Muscle of back (tissue), 13 donors: ENCODE results near the gene DCAF12. TPM values are rescaled to one million over a fixed set of nuclear protein-coding genes. Genes with fewer than 3 reads are reported as not detected.
"Not testable (repeated sequence)": the region's sequence is repeated elsewhere in the genome, so short reads cannot be mapped to it uniquely, and the experiment has no call there.

Experiments
- DNase-seq, 3 donors: peaks; one replicate each; pipeline versions ENCODE4 v3.0.0 to v3.0.0-alpha.2; 2013
- long read RNA-seq, 9 donors: transcript quantifications; one replicate each; lab custom pipeline, GENCODE V29; 2026
- polyA plus RNA-seq, 10 donors: library from polyadenylated mRNA; unstranded; fragments of 120-200 nt; gene quantifications; one replicate each; pipeline ENCODE4 v1.2.1, GENCODE V29; 2013; ENCODE audit not compliant: insufficient read length in 10 of 10

The DCAF12 gene
- 10 to 100 TPM; 33.6 to 60.3 (median 36.9) TPM for polyA plus RNA-seq
- long read RNA-seq, donor 1, transcript DCAF12-201 (9 exons, 3,667 nt): major isoform, 6 of 6 reads
- long read RNA-seq, donor 1, partial matches to known transcripts: 0 of 6 reads
- long read RNA-seq, donor 1, other reads (novel, unspliced or antisense): 0 of 6 reads
- long read RNA-seq, donor 2, transcript DCAF12-201 (9 exons, 3,667 nt): major isoform, 13 of 13 reads
- long read RNA-seq, donor 2, partial matches to known transcripts: 0 of 13 reads
- long read RNA-seq, donor 2, other reads (novel, unspliced or antisense): 0 of 13 reads
- long read RNA-seq, donor 3: 0 reads
- long read RNA-seq, donor 4, transcript DCAF12-201 (9 exons, 3,667 nt): major isoform, 8 of 8 reads
- long read RNA-seq, donor 4, partial matches to known transcripts: 0 of 8 reads
- long read RNA-seq, donor 4, other reads (novel, unspliced or antisense): 0 of 8 reads
- long read RNA-seq, donor 5, transcript DCAF12-201 (9 exons, 3,667 nt): major isoform, 12 of 20 reads
- long read RNA-seq, donor 5, partial matches to known transcripts: 8 of 20 reads
- long read RNA-seq, donor 5, other reads (novel, unspliced or antisense): 0 of 20 reads
- long read RNA-seq, donor 6, transcript DCAF12-201 (9 exons, 3,667 nt): major isoform, 6 of 6 reads
- long read RNA-seq, donor 6, partial matches to known transcripts: 0 of 6 reads
- long read RNA-seq, donor 6, other reads (novel, unspliced or antisense): 0 of 6 reads
- long read RNA-seq, donor 7, transcript DCAF12-201 (9 exons, 3,667 nt): major isoform, 9 of 9 reads
- long read RNA-seq, donor 7, partial matches to known transcripts: 0 of 9 reads
- long read RNA-seq, donor 7, other reads (novel, unspliced or antisense): 0 of 9 reads
- long read RNA-seq, donor 8, partial matches to known transcripts: 0 of 4 reads
- long read RNA-seq, donor 8, other reads (novel, unspliced or antisense): 0 of 4 reads
- long read RNA-seq, donor 9, partial matches to known transcripts: 0 of 3 reads
- long read RNA-seq, donor 9, other reads (novel, unspliced or antisense): 0 of 3 reads

- peak; percentile 94 to 98 (median 95) for DNase-seq
Observed at GRCh38 chr9:34126207-34127034, at the start of gene DCAF12. Gene DCAF12, minus strand, starts transcription at chr9:34126698. Its CDS starts 267 bp downstream, at chr9:34126431.

- no peak for DNase-seq
Observed at GRCh38 chr9:34176089-34176488, 49.6 kb upstream of the DCAF12 start.

DNA sequence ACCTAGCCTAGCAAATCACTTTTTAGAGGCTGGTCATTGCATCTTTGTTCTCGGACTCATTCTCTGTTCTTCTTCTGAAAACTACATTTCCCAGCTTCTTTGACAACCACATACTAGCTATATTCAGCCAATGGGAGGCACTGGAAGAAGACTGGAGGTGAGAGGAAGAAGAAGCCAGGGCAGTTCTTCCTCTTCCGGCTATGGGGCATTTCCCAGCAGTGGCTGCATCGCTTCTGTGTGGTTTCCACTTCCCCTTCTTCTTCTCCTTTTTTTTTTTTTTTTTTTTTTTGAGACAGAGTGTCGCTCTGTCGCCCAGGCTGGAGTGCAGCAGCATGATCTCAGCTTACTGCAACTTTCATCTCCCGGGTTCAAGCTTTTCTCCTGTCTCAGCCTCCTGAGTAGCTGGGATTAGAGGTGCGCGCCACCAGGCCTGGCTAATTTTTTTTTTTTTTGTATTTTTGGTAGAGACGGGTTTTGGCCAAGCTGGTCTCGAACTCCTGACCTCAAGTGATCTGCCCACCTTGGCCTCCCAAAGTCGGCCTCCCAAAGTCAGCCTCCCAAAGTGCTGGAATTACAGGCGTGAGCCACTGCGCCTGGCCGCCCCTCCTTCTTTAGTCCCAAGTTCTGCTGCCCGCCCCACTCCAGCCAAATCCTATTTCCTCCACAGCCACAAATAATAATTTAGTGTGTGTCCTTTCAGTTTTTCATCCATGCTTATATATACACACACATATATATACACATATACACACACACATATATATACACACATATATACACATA lies 45.4 kb upstream of the DCAF12 start:
- peak in 1 of 3 donors; percentile 22 for DNase-seq

DNA sequence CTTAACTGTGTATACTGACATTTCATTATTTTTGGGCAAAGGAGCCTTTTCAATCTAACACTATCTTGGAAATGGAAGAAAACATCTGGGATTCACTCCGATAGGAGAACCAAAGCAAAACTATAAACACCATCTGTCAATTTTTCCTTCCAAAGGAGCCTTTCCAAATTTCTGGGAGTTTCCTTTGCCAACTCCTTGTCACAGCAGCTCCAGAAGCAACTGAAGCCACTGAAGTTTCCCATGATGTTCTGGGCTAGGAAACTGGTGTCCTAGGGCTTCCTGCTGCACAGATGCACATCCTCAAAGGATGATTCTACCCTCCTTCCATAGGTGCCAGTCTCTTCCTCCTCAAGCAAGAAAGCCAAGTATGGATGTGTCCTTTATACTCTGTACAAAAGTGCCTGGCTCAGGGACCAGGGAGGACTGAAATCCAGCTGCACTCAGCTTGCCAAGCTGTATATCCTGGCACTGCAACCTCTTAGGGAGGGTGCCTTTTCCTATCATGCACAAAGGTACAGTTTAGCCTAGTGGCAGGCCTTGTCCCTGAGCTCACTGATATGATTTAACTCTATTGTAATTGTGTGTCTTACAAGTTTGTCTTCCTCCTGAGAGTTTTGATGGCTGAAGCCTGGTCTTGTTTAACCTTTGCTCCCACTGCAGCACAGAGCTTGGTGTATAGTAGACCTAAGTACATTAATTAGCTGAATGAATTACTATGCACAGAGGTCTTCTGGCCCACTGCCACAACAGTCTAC lies 43.9 kb upstream of the DCAF12 start:
- DNase-seq: peak in 2 of 3 donors; percentile 63 to 71

GRCh38 chr9:34169125-34169524 lies 42.6 kb upstream of the DCAF12 start:
- no peak for DNase-seq

- DNase-seq: no peak
Observed at GRCh38 chr9:34163434-34163833, 36.9 kb upstream of the DCAF12 start.

DNA sequence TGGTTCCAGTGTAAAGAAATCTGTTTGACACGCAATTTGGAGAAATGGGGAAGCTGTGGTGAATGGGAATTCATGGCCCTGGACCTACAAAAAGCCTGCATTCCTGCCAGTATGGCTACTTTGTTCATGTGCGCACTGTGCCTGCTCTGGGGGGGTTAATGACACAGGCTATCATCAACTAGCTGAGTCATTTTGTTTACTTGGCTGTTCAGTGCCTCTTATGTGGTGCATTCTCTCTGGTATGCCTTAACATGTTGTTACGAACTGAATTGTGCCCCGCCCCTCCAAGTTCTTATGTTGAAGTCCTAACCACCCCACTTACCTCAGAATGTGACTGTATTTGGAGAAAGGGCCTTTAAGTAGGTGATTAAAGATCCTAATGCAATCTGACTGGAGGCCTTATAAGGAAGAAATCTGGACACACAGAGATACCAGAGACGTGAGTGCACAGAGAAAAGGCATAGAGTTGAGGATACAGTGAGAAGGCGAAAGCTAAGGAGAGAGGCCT lies 31.9 kb upstream of the DCAF12 start:
- peak in 1 of 3 donors; percentile 58 for DNase-seq

DNA sequence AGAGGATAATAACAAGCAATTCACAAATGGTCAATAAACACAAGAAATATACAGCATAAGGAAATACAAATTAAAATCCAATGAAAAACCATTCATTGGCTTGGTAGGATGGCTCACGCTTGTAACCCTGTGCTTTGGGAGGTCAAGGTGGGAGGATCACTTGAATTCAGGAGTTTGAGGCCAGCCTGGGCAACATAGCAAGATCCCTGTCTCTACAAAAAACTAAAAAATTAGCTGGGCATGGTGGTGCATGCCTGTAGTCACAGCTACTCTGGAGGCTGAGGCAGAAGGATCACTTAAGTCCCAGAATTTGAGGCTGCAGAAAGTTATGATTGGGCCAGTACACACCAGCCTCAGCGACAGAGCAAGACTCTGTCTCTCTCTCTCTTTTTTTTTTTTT lies 31.4 kb upstream of the DCAF12 start:
- no peak for DNase-seq

DNA sequence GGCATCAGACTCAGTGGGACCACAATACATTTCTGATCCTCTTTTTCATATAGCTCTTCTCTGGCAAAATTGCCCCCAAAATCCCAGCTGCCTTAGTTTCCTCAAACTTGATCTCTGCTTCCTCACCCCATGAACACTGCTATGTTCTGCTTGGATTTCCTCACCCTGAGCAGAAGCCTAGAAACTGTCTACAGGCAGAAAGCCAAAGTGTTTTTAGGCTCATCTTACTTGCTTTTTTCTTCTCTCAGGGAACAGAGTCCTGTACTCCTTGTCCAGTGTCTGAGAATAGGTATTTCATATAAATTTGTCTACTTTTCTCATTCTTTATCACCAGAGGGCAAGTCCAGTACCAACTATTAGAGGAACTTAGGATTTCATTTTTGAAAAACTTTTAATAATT lies 30.8 kb upstream of the DCAF12 start:
- DNase-seq: no peak

DNA sequence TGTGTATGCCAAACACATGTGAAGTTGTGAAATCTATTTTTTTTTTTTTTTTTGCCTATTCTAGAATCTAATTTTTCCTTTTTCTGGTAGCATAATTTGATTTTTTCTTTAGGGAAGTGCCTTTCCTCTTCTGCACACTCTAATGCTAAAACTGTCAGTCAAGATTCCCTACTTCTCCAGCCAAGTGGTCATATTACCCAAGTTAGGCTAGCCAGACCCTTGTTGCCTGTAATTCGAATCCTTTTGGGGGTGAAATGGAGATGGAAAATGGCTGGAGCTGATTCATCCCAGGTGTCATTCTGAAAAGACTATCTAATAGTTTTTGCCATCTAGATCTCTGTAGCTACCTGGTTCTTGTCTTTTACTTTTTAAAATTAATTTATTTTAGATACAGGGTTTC lies 27.6 kb upstream of the DCAF12 start:
- DNase-seq: no peak

DNA sequence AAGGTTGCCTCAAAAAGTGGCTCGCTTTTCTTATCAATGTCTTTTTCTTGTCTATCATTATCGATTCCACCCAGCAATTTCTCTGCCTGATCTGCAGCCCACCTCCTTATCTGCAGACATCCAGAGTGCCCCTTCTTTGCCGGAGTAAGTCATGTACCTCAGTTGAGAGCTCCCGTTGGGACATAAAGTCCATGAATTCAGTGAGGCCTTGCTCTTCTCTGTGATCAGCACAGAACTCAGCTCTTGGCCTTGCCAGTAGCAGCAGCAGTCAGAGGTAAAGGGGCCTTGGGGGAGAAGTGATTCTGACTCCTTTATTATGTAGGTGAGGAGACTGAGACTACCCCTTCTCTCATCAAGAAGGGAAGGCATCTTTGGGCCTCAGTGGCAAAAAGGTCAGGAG lies 24.9 kb upstream of the DCAF12 start:
- no peak for DNase-seq

- DNase-seq: no peak
Observed at GRCh38 chr9:34145165-34145564, 18.7 kb upstream of the DCAF12 start.

DNA sequence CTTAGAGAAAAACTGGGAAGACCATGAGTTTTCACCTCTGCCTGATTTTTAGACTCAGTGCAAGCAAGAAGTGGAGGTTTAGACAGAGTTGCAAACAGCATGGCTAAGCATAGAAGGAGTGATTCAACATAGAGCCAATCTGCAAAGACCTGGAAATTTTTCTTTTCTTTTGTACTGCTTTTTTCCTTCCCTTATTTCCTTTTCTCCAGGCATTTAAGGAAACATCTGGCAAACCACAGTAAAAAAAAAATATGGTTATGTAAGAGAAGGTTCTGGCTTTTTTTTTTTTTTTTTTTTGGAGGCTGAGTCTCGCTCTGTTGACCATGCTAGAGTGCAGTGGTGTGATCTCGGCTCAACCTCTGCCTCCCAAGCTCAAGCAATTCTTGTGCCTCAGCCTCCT lies 16.6 kb upstream of the DCAF12 start:
- DNase-seq: no peak

DNA sequence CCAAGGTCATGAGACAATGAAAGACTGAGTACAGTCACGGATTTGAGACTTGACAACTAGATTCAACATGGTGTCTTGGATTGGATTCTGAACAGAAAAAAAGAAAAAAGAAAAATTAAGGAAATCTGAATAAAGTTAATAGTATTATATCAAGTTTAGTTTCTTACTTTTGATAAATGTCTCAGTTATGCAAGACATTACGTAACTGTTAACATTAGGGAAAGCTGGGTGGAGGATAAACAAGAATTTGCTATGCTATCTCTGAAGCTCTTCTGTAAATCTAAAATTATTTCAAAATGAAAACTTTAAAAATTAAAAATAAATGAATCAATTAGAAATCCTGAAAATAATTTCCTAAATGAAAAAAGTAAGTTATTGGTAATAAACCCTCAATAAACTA lies 14.4 kb upstream of the DCAF12 start:
- DNase-seq: no peak

GRCh38 chr9:34139477-34140146 lies 13.1 kb upstream of the DCAF12 start:
- peak; percentile 12 to 57 (median 36) for DNase-seq

DNA sequence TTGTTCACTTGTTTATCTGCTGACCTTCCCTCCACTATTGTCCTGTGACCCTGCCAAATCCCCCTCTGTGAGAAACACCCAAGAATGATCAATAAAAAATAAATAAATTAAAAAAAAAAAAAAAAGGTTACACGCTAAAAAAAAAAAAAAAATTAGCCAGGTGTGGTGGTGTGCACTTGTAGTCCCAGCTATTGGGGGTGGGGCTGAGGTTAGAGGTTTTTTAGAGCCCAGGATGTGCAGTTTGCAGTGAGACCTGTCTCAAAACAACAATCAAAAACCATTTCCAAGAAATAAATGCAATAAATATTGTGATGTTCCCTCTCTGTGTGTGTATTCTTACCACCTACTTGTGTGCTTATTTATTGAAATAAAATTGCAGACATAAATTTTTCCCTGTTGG lies 12.1 kb upstream of the DCAF12 start:
- DNase-seq: not testable (repeated sequence)

DNA sequence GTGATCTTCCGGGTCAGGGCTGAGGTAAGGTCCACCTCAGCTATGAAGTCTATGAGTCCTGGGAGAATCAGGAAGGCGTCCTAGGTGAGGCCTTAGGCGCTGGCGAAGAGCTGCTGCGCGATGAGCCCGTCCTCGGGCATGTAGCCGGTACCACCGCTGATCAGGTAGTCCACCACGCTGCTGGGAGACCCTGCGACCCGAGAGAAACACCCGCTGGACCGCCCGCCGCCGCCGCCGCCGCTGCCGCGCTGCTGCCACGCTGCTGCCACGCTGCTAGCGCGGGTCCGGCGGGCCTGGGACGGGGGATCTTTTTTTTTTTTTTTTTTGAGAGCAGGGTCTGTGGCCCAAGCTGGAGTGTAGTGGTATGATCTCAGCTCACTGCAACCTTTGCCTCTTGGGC lies 8.0 kb upstream of the DCAF12 start:
- no peak for DNase-seq

- DNase-seq: no peak
Observed at GRCh38 chr9:34133436-34133949, 7.0 kb upstream of the DCAF12 start.

- no peak for DNase-seq
Observed at GRCh38 chr9:34131571-34131970, 5.1 kb upstream of the DCAF12 start.
